Neural cell (in vitro differentiated cells): Measurements from ENCODE around the gene HOXB4. TPM values are rescaled to one million over a fixed set of nuclear protein-coding genes. Genes with fewer than 3 reads are reported as not detected.

Experiments used
- H2AFZ ChIP-seq: fragments of 200-600, 300-800 bp; sonication (generic), shearing (Covaris generic); 2 replicates; pipeline ENCODE4 v1.6.0; 2014; ENCODE audit warnings: low read depth, mild to moderate bottlenecking, antibody characterized with exemption, low read length, moderate library complexity
- H3F3A ChIP-seq: fragments of 200-600 bp; shearing (Covaris generic); 2 replicates; pipeline ENCODE4 v1.6.1; 2016; ENCODE audit warnings: mild to moderate bottlenecking, moderate library complexity, mixed read lengths, antibody characterized with exemption, low read length; ENCODE audit not compliant: insufficient read depth, poor library complexity, severe bottlenecking
- H3K27ac ChIP-seq: fragments of 200-600, 300-800 bp; sonication (generic), shearing (Covaris generic); 2 replicates; pipeline ENCODE4 v1.5.1; 2014; ENCODE audit warnings: mild to moderate bottlenecking, low read length, moderate library complexity
- H3K27me3 ChIP-seq: fragments of 300-800, 200-600 bp; sonication (generic), shearing (Covaris generic); 2 replicates; pipeline ENCODE4 v1.6.0; 2014; ENCODE audit warnings: mild to moderate bottlenecking, low read depth, low read length, moderate library complexity; ENCODE audit not compliant: insufficient read depth
- H3K36me3 ChIP-seq: fragments of 300-800, 200-600 bp; sonication (generic), shearing (Covaris generic); 2 replicates; pipeline ENCODE4 v1.5.1; 2014; ENCODE audit warnings: mild to moderate bottlenecking, antibody characterized with exemption, low read length, moderate library complexity; ENCODE audit not compliant: insufficient read depth
- H3K4me2 ChIP-seq: fragments of 300-800, 200-600 bp; sonication (generic), shearing (Covaris generic); 2 replicates; pipeline ENCODE4 v1.6.0; 2014; ENCODE audit warnings: mild to moderate bottlenecking, low read length
- H3K4me3 ChIP-seq: fragments of 300-800, 200-600 bp; sonication (generic), shearing (Covaris generic); 2 replicates; pipeline ENCODE4 v1.5.1; 2014; ENCODE audit warnings: mild to moderate bottlenecking, low read length, moderate library complexity
- H3K79me2 ChIP-seq: fragments of 200-600 bp; shearing (Covaris generic); replicated peaks from 2 replicates; pipeline ENCODE4 v1.6.0; 2014; ENCODE audit warnings: mild to moderate bottlenecking, low read length, moderate library complexity; ENCODE audit not compliant: insufficient read depth
- H3K9ac ChIP-seq: fragments of 300-800, 200-600 bp; sonication (generic), shearing (Covaris generic); 2 replicates; pipeline ENCODE4 v1.6.1; 2016; ENCODE audit warnings: mild to moderate bottlenecking, low read length, mixed read lengths
- H3K9me2 ChIP-seq: fragments of 200-600 bp; shearing (Covaris generic); 2 replicates; pipeline ENCODE4 v1.6.1; 2016; ENCODE audit warnings: mild to moderate bottlenecking, low read length, mixed read lengths; ENCODE audit not compliant: insufficient read depth
- H3K9me3 ChIP-seq: fragments of 200-600, 300-800 bp; sonication (generic), shearing (Covaris generic); 2 replicates; pipeline ENCODE4 v1.6.1; 2016; ENCODE audit warnings: mild to moderate bottlenecking, mixed run types, low read length, moderate library complexity, mixed read lengths
- H4K20me1 ChIP-seq: fragments of 200-600 bp; shearing (Covaris generic); 2 replicates; pipeline ENCODE4 v1.6.1; 2016; ENCODE audit warnings: mild to moderate bottlenecking, mixed run types; ENCODE audit not compliant: insufficient read depth
- EP300 ChIP-seq: fragments of 450-650 bp; conservative IDR thresholded peaks from 2 replicates; pipeline ENCODE4 v1.6.1; 2014; ENCODE audit warnings: antibody characterized with exemption, mild to moderate bottlenecking, moderate library complexity; ENCODE audit not compliant: poor library complexity, severe bottlenecking
- EZH2 ChIP-seq: fragments of 200-600, 300-800 bp; shearing (Covaris generic), sonication (generic); IDR thresholded peaks from 2 replicates; pipeline ENCODE4 v1.6.1; 2014; ENCODE audit warnings: antibody characterized with exemption, low read length, borderline replicate concordance, mild to moderate bottlenecking; ENCODE audit not compliant: insufficient read depth, poor library complexity, severe bottlenecking
- MXI1 ChIP-seq: fragments of 450-650 bp; conservative IDR thresholded peaks from 2 replicates; pipeline ENCODE4 v1.6.1; 2014; ENCODE audit warnings: antibody characterized with exemption, mild to moderate bottlenecking; ENCODE audit not compliant: poor library complexity, severe bottlenecking
- POLR2AphosphoS5 ChIP-seq: IDR thresholded peaks from 2 replicates; pipeline ENCODE4 v1.6.1; 2012
- RAD21 ChIP-seq: fragments of 450-650 bp; conservative IDR thresholded peaks from 2 replicates; pipeline ENCODE4 v1.6.1; 2014; ENCODE audit warnings: antibody characterized with exemption, mild to moderate bottlenecking, moderate library complexity
- SMC3 ChIP-seq: fragments of 450-650 bp; conservative IDR thresholded peaks from 2 replicates; pipeline ENCODE4 v1.6.1; 2014; ENCODE audit warnings: antibody characterized with exemption, mild to moderate bottlenecking, moderate library complexity; ENCODE audit not compliant: poor library complexity
- TAF1 ChIP-seq: IDR thresholded peaks from 2 replicates; pipeline ENCODE4 v1.6.1; 2012; ENCODE audit warnings: low read depth
- polyA plus RNA-seq: library from polyadenylated mRNA; depleted of rRNA; stranded (reverse); fragments of >200 nt; gene quantifications from 2 replicates; pipeline ENCODE4 v1.2.3, GENCODE V29; 2014
- TF ChIP-seq, protein P1 (sequence below): fragments of 450-650 bp; IDR thresholded peaks from 2 replicates; pipeline ENCODE4 v1.5.1; 2014; ENCODE audit warnings: antibody characterized with exemption, mild to moderate bottlenecking, moderate library complexity; ENCODE audit not compliant: poor library complexity, severe bottlenecking

The HOXB4 gene
- polyA plus RNA-seq, 1 donor from 2014 or later = not detected

DNA sequence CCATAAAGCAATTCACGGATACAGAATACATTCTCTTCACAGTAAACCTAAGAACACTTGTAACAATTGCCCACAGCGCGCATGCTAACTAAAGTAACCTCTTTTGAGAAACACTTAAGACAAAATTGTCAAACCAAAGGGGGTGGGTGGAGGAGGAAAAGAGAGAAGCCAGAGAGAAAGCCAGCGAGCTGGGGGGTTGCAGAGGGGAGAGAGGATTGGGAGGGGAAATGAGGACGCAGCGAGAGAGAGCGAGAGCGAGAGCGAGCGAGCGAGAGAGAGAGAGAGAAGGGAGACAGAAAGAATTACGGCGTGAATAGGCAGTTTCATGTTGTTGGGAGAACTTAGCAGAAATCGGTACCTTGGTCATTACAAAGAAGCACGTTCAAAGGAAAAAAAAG lies 34.3 kb upstream of the HOXB4 start:
- peaks cover 7% of the 10 kb centered on the region for H3K9me3 ChIP-seq
- no peaks in the 10 kb centered on the region for H3K79me2 ChIP-seq
- no peak overlapping the region for H3K27ac ChIP-seq
- no peaks in the 10 kb centered on the region for H3K9me2 ChIP-seq
- H4K20me1 ChIP-seq = no peaks in the 10 kb centered on the region
- no peaks in the 10 kb centered on the region for H3K36me3 ChIP-seq
- no peak overlapping the region for H3K9ac ChIP-seq
- H3K4me2 ChIP-seq = no peak overlapping the region
- TF ChIP-seq EP300 = no peak
- peak; percentile 53 for TF ChIP-seq EZH2
- no peak overlapping the region for H2AFZ ChIP-seq
- no peak overlapping the region for H3K4me3 ChIP-seq
- H3K27me3 ChIP-seq = peaks cover 99% of the 10 kb centered on the region
- no peaks in the 10 kb centered on the region for H3F3A ChIP-seq

DNA sequence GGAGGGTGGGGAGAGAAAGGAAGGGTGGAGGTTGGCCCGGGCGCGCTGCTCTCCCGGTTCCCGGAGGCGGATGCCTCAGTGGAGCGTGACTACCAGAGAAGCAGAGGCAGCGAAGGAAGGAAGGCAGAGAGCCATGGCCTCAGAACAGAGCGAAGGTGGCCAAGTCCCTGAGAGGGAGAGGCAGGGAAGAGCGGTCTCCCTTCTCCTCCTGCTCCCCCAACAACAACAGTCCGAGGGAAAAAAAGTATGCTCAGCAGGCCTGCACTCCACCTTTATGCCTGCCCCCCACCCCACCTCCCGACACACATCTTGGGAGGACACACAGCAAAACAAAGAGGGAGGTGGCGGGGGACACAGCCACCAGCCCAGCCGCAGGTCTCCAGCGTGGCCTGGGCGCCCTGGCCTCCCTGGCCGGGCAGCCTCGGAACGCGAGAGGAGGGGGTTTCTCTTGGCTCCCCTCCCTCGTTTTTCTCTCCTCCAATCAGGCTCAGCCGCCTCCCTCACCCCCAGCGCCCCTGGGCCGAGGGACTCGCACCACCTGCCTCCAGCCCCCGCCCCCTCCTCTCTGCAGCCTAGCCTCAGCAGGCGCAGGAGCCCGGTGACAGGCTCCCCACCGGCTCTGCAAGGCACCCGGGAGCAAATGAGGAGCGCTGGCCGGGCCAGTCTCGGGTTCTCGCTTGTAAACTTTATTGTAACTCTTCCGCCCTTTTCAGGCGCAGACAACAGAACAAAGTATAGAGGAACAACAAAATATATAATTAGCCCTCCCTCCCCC lies 33.7 kb upstream of the HOXB4 start:
- H2AFZ ChIP-seq = no peak overlapping the region
- no peak overlapping the region for H3K27ac ChIP-seq
- no peaks in the 10 kb centered on the region for H3K36me3 ChIP-seq
- H3K4me3 ChIP-seq = no peak overlapping the region
- no peaks in the 10 kb centered on the region for H3F3A ChIP-seq
- H3K79me2 ChIP-seq = no peaks in the 10 kb centered on the region
- H3K27me3 ChIP-seq = peaks cover 99% of the 10 kb centered on the region
- peaks cover 7% of the 10 kb centered on the region for H3K9me3 ChIP-seq
- H4K20me1 ChIP-seq = no peaks in the 10 kb centered on the region
- no peak overlapping the region for H3K4me2 ChIP-seq
- H3K9me2 ChIP-seq = no peaks in the 10 kb centered on the region
- TF ChIP-seq RAD21 = no peak
- no peak for TF ChIP-seq SMC3
- TF ChIP-seq, protein P1, sequence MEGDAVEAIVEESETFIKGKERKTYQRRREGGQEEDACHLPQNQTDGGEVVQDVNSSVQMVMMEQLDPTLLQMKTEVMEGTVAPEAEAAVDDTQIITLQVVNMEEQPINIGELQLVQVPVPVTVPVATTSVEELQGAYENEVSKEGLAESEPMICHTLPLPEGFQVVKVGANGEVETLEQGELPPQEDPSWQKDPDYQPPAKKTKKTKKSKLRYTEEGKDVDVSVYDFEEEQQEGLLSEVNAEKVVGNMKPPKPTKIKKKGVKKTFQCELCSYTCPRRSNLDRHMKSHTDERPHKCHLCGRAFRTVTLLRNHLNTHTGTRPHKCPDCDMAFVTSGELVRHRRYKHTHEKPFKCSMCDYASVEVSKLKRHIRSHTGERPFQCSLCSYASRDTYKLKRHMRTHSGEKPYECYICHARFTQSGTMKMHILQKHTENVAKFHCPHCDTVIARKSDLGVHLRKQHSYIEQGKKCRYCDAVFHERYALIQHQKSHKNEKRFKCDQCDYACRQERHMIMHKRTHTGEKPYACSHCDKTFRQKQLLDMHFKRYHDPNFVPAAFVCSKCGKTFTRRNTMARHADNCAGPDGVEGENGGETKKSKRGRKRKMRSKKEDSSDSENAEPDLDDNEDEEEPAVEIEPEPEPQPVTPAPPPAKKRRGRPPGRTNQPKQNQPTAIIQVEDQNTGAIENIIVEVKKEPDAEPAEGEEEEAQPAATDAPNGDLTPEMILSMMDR = no peak
- TF ChIP-seq TAF1 = no peak
- TF ChIP-seq POLR2AphosphoS5 = no peak
- H3K9ac ChIP-seq = no peak overlapping the region

DNA sequence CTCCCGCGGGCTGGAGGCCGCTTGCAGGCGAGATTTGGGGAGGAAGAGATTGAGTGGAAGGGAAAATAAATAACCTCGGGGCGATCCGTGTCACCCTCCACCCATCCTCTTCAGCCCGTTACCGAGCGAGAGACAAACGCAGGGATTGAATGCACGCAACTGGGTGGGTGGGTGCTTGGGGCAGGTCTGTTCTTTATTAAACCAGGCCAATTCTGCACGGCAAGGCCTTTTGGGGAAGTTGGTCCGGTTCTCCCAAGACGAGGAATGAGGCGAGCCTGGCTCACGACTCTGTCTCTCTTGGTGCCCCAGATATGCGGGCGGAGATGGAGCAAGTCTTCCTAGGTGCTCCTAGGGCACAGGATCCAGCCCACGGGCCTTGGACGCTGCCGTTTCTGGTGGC lies 33.1 kb upstream of the HOXB4 start:
- Histone ChIP-seq H4K20me1 (no peaks in the 10 kb centered on the region), H3K4me2 (no peak overlapping the region), H3K27ac (no peak overlapping the region), H3K79me2 (no peaks in the 10 kb centered on the region), H3K9me3 (peaks cover 7% of the 10 kb centered on the region), H3K36me3 (no peaks in the 10 kb centered on the region), H2AFZ (no peak overlapping the region), H3K27me3 (peaks cover 99% of the 10 kb centered on the region), H3F3A (no peaks in the 10 kb centered on the region), H3K9me2 (no peaks in the 10 kb centered on the region), H3K9ac (no peak overlapping the region), H3K4me3 (no peak overlapping the region)
- TF ChIP-seq EZH2 (no peak), MXI1 (no peak)
